NT2/D1 (cell line): ENCODE results near the gene VWA8.

Experiments
- DNase-seq: peaks from one replicate; pipeline ENCODE4 v3.0.0-alpha.2; 2011; ENCODE audit warnings: low read depth, low spot score
- H3K27me3 ChIP-seq: 2 replicates; pipeline ENCODE4 v1.6.0; 2011; ENCODE audit warnings: mild to moderate bottlenecking; ENCODE audit not compliant: insufficient read length, insufficient read depth
- H3K36me3 ChIP-seq: 2 replicates; pipeline ENCODE4 v1.6.1; 2011; ENCODE audit warnings: mild to moderate bottlenecking, low read length, mixed read lengths; ENCODE audit not compliant: insufficient read depth, insufficient read length
- H3K4me1 ChIP-seq: 2 replicates; pipeline ENCODE4 v1.5.1; 2011; ENCODE audit not compliant: insufficient read depth, insufficient read length
- H3K4me3 ChIP-seq: 2 replicates; pipeline ENCODE4 v1.5.1; 2011; ENCODE audit warnings: low read depth; ENCODE audit not compliant: insufficient read length
- H3K9ac ChIP-seq: 2 replicates; pipeline ENCODE4 v1.6.0; 2011; ENCODE audit warnings: low read depth; ENCODE audit not compliant: insufficient read length
- H3K9me3 ChIP-seq: 2 replicates; pipeline ENCODE4 v1.5.1; 2011; ENCODE audit warnings: mild to moderate bottlenecking, low read length; ENCODE audit not compliant: insufficient read depth
- SUZ12 ChIP-seq: IDR thresholded peaks from 2 replicates; pipeline ENCODE4 v1.6.1; 2011; ENCODE audit not compliant: insufficient read length, insufficient read depth; ENCODE audit errors: extremely low read depth
- YY1 ChIP-seq: IDR thresholded peaks from 2 replicates; pipeline ENCODE4 v1.6.1; 2011; ENCODE audit not compliant: insufficient read length, insufficient read depth
- ZNF274 ChIP-seq: IDR thresholded peaks from 2 replicates; pipeline ENCODE4 v1.6.1; 2011; ENCODE audit warnings: mild to moderate bottlenecking, low read depth, low read length

Gene VWA8

GRCh38 chr13:41597348-41598041 is 363.4 kb downstream of the VWA8 start:
- Histone ChIP-seq H3K27me3 (no peaks in the 10 kb centered on the region), H3K9ac (no peak overlapping the region), H3K36me3 (no peaks in the 10 kb centered on the region), H3K9me3 (no peaks in the 10 kb centered on the region), H3K4me3 (no peak overlapping the region), H3K4me1 (no peaks in the 10 kb centered on the region)
- no peak for DNase-seq
- TF ChIP-seq ZNF274: no peak
- TF ChIP-seq SUZ12: no peak
- no peak for TF ChIP-seq YY1

GRCh38 chr13:41596190-41596589 is 364.7 kb downstream of the VWA8 start:
- DNase-seq: no peak
- Histone ChIP-seq H3K9ac (no peak overlapping the region), H3K27me3 (no peaks in the 10 kb centered on the region), H3K4me1 (no peaks in the 10 kb centered on the region), H3K9me3 (no peaks in the 10 kb centered on the region), H3K4me3 (no peak overlapping the region), H3K36me3 (no peaks in the 10 kb centered on the region)
- TF ChIP-seq ZNF274 (no peak), SUZ12 (no peak), YY1 (no peak)

- Histone ChIP-seq H3K9me3 (no peaks in the 10 kb centered on the region), H3K4me3 (no peak overlapping the region), H3K36me3 (no peaks in the 10 kb centered on the region), H3K27me3 (no peaks in the 10 kb centered on the region), H3K9ac (no peak overlapping the region), H3K4me1 (no peaks in the 10 kb centered on the region)
- DNase-seq: no peak
- no peak for TF ChIP-seq YY1
- no peak for TF ChIP-seq ZNF274
Observed at GRCh38 chr13:41595298-41595697, 365.6 kb downstream of the VWA8 start.

- H3K36me3 ChIP-seq: peaks cover 4% of the 10 kb centered on the region
- H3K4me3 ChIP-seq: no peak overlapping the region
- DNase-seq: no peak
- no peaks in the 10 kb centered on the region for H3K27me3 ChIP-seq
- no peaks in the 10 kb centered on the region for H3K4me1 ChIP-seq
- no peak for TF ChIP-seq YY1
- no peak for TF ChIP-seq SUZ12
- no peak for TF ChIP-seq ZNF274
- no peaks in the 10 kb centered on the region for H3K9me3 ChIP-seq
- no peak overlapping the region for H3K9ac ChIP-seq
Observed at GRCh38 chr13:41590643-41591042, 370.3 kb downstream of the VWA8 start.

GRCh38 chr13:41590122-41590521 is 370.8 kb downstream of the VWA8 start:
- no peak overlapping the region for H3K9ac ChIP-seq
- TF ChIP-seq YY1 (no peak), SUZ12 (no peak), ZNF274 (no peak)
- H3K9me3 ChIP-seq: no peaks in the 10 kb centered on the region
- no peaks in the 10 kb centered on the region for H3K4me1 ChIP-seq
- peaks cover 4% of the 10 kb centered on the region for H3K36me3 ChIP-seq
- H3K4me3 ChIP-seq: no peak overlapping the region
- no peaks in the 10 kb centered on the region for H3K27me3 ChIP-seq
- no peak for DNase-seq

GRCh38 chr13:41589434-41589833 is 371.5 kb downstream of the VWA8 start:
- H3K4me1 ChIP-seq: no peaks in the 10 kb centered on the region
- TF ChIP-seq SUZ12 (no peak), ZNF274 (no peak), YY1 (no peak)
- H3K9ac ChIP-seq: no peak overlapping the region
- H3K27me3 ChIP-seq: no peaks in the 10 kb centered on the region
- H3K36me3 ChIP-seq: peaks cover 4% of the 10 kb centered on the region
- H3K4me3 ChIP-seq: no peak overlapping the region
- DNase-seq: no peak
- no peaks in the 10 kb centered on the region for H3K9me3 ChIP-seq

- TF ChIP-seq SUZ12 (no peak), YY1 (no peak), ZNF274 (no peak)
Observed at GRCh38 chr13:41588899-41589298, 372.0 kb downstream of the VWA8 start.

GRCh38 chr13:41588448-41588847 is 372.5 kb downstream of the VWA8 start:
- Histone ChIP-seq H3K36me3 (peaks cover 4% of the 10 kb centered on the region), H3K4me3 (no peak overlapping the region), H3K27me3 (no peaks in the 10 kb centered on the region), H3K4me1 (no peaks in the 10 kb centered on the region), H3K9me3 (no peaks in the 10 kb centered on the region), H3K9ac (no peak overlapping the region)
- TF ChIP-seq YY1: no peak
- DNase-seq: no peak

More at GRCh38 chr13:41588899-41589298, 372.0 kb downstream of the VWA8 start:
- Histone ChIP-seq H3K4me3 (no peak overlapping the region), H3K36me3 (peaks cover 4% of the 10 kb centered on the region), H3K9ac (no peak overlapping the region), H3K27me3 (no peaks in the 10 kb centered on the region), H3K4me1 (no peaks in the 10 kb centered on the region), H3K9me3 (no peaks in the 10 kb centered on the region)
- no peak for DNase-seq
